Testis (tissue), 2 donors: ENCODE results near the gene CXADR.

Experiments used
- POLR2A ChIP-seq: fragments of 450-650 bp; IDR thresholded peaks from one replicate; pipeline ENCODE4 v1.6.1; 2017; ENCODE audit warnings: antibody characterized with exemption, mild to moderate bottlenecking, moderate library complexity
- TF ChIP-seq, protein P1 (sequence below), 3 experiments: fragments of 450-650 bp in 2 of 3; fragments of 200-600 bp in 1 of 3; sonication (generic) in 1 of 3; IDR thresholded peaks; one replicate each; pipeline ENCODE4 v1.5.1; 2016 to 2019; ENCODE audit warnings: antibody characterized with exemption in 3 of 3, mild to moderate bottlenecking in 2 of 3, moderate library complexity in 1 of 3

- TF ChIP-seq, protein P1, sequence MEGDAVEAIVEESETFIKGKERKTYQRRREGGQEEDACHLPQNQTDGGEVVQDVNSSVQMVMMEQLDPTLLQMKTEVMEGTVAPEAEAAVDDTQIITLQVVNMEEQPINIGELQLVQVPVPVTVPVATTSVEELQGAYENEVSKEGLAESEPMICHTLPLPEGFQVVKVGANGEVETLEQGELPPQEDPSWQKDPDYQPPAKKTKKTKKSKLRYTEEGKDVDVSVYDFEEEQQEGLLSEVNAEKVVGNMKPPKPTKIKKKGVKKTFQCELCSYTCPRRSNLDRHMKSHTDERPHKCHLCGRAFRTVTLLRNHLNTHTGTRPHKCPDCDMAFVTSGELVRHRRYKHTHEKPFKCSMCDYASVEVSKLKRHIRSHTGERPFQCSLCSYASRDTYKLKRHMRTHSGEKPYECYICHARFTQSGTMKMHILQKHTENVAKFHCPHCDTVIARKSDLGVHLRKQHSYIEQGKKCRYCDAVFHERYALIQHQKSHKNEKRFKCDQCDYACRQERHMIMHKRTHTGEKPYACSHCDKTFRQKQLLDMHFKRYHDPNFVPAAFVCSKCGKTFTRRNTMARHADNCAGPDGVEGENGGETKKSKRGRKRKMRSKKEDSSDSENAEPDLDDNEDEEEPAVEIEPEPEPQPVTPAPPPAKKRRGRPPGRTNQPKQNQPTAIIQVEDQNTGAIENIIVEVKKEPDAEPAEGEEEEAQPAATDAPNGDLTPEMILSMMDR (IDR thresholded peaks at IDR 0.05), result no peak
- TF ChIP-seq POLR2A, result no peak
These were observed 59.6 kb downstream of the CXADR start for GRCh38 chr21:17572431-17572830.
